B cell (primary cell): ENCODE data around the gene ADAMTS20.

Source experiments
- CTCF ChIP-seq: fragments of 200-600 bp; IDR thresholded peaks from one replicate; pipeline ENCODE4 v1.8.0; 2022; ENCODE audit warnings: antibody characterized with exemption, mild to moderate bottlenecking
- EZH2 ChIP-seq: IDR thresholded peaks from 2 replicates; pipeline ENCODE4 v1.6.1; 2012; ENCODE audit warnings: borderline replicate concordance, low read depth, mild to moderate bottlenecking, moderate library complexity, low read length; ENCODE audit not compliant: insufficient read depth, poor library complexity, severe bottlenecking

GRCh38 chr12:43310596-43310995, 241.4 kb downstream of the ADAMTS20 start:
- TF ChIP-seq EZH2 (no peak), CTCF (no peak)
